Subcutaneous abdominal adipose tissue (tissue), 5 donors: ENCODE measurements around the gene KCNG3.
A peak's percentile ranks its signal among the peaks of the same experiment; 100 is the strongest.

Experiments
- H3K27ac ChIP-seq: one replicate; pipeline ENCODE4 v1.7.0; 2013; ENCODE audit warnings: low read depth, mild to moderate bottlenecking, inconsistent platforms, low read length, moderate library complexity
- H3K27me3 ChIP-seq, 5 donors: one replicate each; pipeline ENCODE4 v1.7.0; 2013; ENCODE audit warnings: low read length in 5 of 5, inconsistent platforms in 1 of 5; ENCODE audit not compliant: control insufficient read depth in 5 of 5, insufficient read depth in 4 of 5
- H3K36me3 ChIP-seq, 5 donors: one replicate each; pipeline ENCODE4 v1.7.0; 2013; ENCODE audit warnings: low read length in 5 of 5; ENCODE audit not compliant: control insufficient read depth in 5 of 5, insufficient read depth in 5 of 5
- H3K4me1 ChIP-seq, 5 donors: one replicate each; pipeline ENCODE4 v1.7.0; 2013; ENCODE audit warnings: low read length in 5 of 5, mild to moderate bottlenecking in 3 of 5, moderate library complexity in 1 of 5; ENCODE audit not compliant: control insufficient read depth in 5 of 5, insufficient read depth in 5 of 5
- H3K4me3 ChIP-seq, 5 donors: one replicate each; pipeline ENCODE4 v1.7.0; 2013; ENCODE audit warnings: low read length in 5 of 5, low read depth in 1 of 5
- H3K9ac ChIP-seq, 5 donors: one replicate each; pipeline ENCODE4 v1.7.0; 2013; ENCODE audit warnings: low read length in 5 of 5, mild to moderate bottlenecking in 4 of 5, moderate library complexity in 3 of 5
- H3K9me3 ChIP-seq, 5 donors: one replicate each; pipeline ENCODE4 v1.7.0; 2013; ENCODE audit warnings: low read length in 5 of 5; ENCODE audit not compliant: control insufficient read depth in 5 of 5
- donor health status: healthy.
- donor health status: healthy.
- donor health status: healthy.
- donor health status: healthy.
- donor health status: healthy.

KCNG3 gene, protein sequence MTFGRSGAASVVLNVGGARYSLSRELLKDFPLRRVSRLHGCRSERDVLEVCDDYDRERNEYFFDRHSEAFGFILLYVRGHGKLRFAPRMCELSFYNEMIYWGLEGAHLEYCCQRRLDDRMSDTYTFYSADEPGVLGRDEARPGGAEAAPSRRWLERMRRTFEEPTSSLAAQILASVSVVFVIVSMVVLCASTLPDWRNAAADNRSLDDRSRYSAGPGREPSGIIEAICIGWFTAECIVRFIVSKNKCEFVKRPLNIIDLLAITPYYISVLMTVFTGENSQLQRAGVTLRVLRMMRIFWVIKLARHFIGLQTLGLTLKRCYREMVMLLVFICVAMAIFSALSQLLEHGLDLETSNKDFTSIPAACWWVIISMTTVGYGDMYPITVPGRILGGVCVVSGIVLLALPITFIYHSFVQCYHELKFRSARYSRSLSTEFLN

DNA sequence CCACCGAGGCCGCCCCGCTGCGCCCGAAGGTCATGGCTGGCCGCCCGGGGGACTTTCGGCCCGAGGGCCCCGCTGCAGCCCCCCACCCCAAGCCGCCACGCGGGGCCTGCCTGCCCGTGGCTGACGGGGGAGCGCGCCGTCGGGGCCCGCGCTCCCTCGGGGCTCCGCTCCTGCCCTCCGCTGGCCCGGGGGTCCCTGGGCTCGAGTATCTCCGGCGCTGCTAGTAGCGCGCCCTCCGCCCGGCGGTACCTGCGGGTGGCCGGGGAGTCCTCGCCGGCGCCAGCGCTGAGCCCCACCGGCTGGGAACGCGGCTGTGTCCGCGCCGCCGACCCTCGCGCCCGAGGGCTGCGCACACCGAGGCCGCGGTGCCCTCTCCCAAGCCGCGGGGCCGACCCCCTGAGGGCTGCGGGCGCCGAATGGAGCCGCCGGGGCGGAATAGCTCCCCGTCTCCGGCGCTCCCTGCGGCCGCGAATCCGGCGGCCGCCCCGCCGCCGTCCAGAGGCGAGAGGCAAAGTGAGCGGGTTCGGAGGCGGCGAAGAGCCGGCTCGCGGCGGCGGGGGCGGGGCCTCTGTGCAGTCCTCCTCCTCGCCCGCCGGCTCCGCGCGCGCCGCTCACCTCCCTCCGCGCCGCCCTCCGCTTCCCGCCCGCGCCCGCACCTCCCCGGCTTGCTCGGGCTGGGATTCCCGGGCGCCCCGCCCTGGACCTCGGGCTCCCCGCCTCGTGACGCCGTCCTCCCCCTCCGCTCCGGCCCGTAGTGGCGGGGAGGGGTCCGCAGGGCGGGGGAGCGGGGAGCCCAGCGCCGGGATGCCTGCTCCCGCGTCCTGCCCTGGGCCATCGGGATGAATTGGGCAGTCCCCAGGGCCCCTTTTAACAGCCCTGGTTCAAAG, at the start of gene KCNG3:
TSS of gene KCNG3 (minus strand) at position 515 of the 887 bp plus-strand sequence. CDS start at position 34, 481 bp downstream.
- H3K27me3 ChIP-seq: peaks cover 9 to 19% (median 13%) of the 10 kb centered on the region in 5 donors
- H3K4me3 ChIP-seq: peak within 1 kb of the TSS; percentile 55 to 72 (median 63)
- H3K9ac ChIP-seq: peak within 1 kb of the TSS; percentile 21 to 63 (median 30)
- H3K9me3 ChIP-seq: no peaks in the 10 kb centered on the region
- no peak within 1 kb of the TSS for H3K27ac ChIP-seq
- H3K36me3 ChIP-seq: no peaks in the 10 kb centered on the region
- peaks cover 3 to 20% (median 16%) of the 10 kb centered on the region in 5 donors for H3K4me1 ChIP-seq

DNA sequence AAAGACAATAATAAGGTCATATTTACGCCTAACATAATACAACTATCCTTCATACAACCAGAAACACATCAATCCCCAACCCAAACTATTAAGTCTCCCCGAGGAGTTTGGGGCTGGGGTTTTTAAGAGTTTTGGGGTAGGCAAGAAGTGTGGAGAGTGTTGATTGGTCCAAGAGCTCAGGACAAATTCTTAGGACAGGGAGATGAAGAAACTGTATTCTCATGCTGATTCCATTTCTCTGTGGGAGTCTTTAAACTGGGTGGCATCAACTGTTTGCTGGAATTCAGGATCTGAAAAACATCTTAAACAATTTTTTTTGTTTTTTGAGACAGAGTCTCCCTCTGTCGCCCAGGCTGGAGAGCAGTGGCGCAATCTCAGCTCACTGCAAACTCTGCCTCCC, 49.1 kb upstream of the KCNG3 start:
- Histone ChIP-seq H3K9ac (no peak overlapping the region), H3K4me1 (peaks cover 0 to 5% (median 0%) of the 10 kb centered on the region in 5 donors), H3K4me3 (no peak overlapping the region), H3K9me3 (no peaks in the 10 kb centered on the region), H3K36me3 (no peaks in the 10 kb centered on the region), H3K27ac (no peak overlapping the region), H3K27me3 (no peaks in the 10 kb centered on the region)

DNA sequence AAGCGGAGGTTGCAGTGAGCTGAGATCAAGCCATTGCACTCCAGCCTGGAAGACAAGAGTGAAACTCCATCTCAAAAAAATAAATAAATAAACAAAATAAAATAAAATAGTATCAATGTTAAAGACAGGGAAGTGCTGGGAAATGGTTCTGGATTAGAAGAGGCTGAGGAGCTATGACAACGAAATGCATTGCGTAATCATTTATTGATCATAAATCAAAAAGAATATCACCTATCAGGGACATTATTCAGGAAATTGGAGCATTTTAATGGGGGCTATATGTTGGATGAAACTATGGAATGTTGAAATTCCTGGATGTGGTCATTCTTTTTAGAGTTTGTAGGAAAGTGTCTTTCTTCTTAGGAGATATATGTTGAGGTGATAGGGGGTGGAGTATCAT, 43.7 kb upstream of the KCNG3 start:
- Histone ChIP-seq H3K27me3 (no peaks in the 10 kb centered on the region), H3K9me3 (no peaks in the 10 kb centered on the region), H3K4me3 (no peak overlapping the region), H3K27ac (no peak overlapping the region), H3K4me1 (no peaks in the 10 kb centered on the region), H3K36me3 (no peaks in the 10 kb centered on the region), H3K9ac (no peak overlapping the region)

DNA sequence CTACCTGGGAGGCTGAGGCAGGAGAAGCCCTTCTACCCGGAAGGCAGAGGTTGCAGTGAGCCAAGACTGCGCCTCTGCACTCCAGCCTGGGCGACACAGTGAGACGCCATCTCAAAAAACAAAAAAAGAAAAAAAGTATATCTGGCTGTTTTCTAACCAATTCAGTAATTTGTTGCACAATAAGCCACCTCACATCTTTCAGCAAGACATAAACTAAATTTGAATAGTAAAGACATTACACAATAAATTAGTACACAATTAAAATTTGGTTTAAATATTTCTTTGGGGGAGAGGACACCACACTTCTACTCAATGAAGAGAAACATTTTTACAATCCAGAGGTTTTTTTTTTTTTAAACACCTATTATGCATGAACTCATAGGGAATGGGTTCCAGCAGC, 38.6 kb upstream of the KCNG3 start:
- Histone ChIP-seq H3K4me3 (no peak overlapping the region), H3K36me3 (no peaks in the 10 kb centered on the region), H3K9me3 (no peaks in the 10 kb centered on the region), H3K27me3 (no peaks in the 10 kb centered on the region), H3K4me1 (no peaks in the 10 kb centered on the region), H3K9ac (no peak overlapping the region), H3K27ac (no peak overlapping the region)

DNA sequence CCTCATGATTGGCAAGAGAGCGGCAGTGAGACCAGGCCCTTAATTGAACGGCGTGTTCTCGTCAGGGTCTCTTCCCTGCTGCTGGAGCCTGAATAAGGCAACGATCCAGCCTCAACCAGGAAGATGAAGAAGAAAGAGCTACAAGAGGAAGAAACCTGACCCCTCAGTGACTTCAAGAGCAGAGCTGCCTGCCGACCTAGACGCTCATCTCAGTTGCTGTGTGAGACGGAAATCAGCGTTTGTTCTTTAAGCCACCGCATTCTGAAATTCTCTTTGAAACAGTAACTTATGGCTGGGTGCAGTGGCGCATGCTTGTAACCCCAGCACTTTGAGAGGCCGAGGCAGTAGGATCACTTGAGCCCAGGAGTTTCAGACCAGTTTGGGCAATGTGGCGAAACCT, 29.6 kb upstream of the KCNG3 start:
- Histone ChIP-seq H3K27ac (no peak overlapping the region), H3K9me3 (no peaks in the 10 kb centered on the region), H3K9ac (no peak overlapping the region), H3K4me3 (no peak overlapping the region), H3K27me3 (no peaks in the 10 kb centered on the region), H3K36me3 (no peaks in the 10 kb centered on the region), H3K4me1 (no peaks in the 10 kb centered on the region)

DNA sequence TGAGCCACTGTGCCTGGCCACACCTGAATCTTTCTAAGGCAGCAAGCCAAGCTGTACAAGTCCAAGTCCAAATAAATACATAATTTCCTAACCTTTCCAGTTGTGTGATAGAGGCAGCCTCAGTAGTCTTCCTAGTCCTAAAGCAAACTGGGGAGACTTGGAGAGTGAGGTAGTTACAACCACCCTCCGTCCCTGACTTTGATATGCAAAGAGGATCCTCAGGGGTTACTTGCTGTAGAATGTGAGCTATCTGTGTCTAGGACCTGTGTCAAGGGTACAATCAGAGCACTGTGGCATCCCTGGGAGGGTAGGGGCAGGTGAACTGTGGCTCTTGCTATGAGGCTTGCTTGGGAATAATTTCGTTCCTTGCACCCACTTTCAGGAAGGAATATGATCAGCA, 28.3 kb upstream of the KCNG3 start:
- Histone ChIP-seq H3K27me3 (no peaks in the 10 kb centered on the region), H3K9ac (no peak overlapping the region), H3K36me3 (no peaks in the 10 kb centered on the region), H3K9me3 (no peaks in the 10 kb centered on the region), H3K27ac (no peak overlapping the region), H3K4me3 (no peak overlapping the region), H3K4me1 (no peaks in the 10 kb centered on the region)

DNA sequence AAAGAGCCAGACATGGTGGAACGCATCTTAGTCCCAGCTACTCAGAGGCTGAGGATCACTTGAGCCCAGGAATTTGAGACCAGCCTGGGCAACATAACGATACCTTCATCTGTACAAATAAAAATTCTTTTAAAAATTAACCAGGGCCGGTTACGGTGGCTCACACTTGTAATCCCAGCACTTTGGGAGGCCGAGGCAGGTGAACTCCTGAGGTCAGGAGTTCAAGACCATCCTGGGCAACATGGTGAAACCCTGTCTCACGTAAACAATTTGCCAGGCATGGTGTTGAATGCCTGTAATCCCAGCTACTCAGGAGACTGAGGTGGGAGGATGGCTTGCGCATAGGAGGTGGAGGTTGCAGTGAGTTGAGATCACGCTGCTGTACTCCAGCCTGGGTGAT, 25.8 kb upstream of the KCNG3 start:
- H3K9me3 ChIP-seq: no peaks in the 10 kb centered on the region
- no peaks in the 10 kb centered on the region for H3K27me3 ChIP-seq
- H3K36me3 ChIP-seq: no peaks in the 10 kb centered on the region
- H3K4me1 ChIP-seq: no peaks in the 10 kb centered on the region
- H3K27ac ChIP-seq: no peak overlapping the region
- H3K9ac ChIP-seq: no peak overlapping the region
- H3K4me3 ChIP-seq: no peak overlapping the region

DNA sequence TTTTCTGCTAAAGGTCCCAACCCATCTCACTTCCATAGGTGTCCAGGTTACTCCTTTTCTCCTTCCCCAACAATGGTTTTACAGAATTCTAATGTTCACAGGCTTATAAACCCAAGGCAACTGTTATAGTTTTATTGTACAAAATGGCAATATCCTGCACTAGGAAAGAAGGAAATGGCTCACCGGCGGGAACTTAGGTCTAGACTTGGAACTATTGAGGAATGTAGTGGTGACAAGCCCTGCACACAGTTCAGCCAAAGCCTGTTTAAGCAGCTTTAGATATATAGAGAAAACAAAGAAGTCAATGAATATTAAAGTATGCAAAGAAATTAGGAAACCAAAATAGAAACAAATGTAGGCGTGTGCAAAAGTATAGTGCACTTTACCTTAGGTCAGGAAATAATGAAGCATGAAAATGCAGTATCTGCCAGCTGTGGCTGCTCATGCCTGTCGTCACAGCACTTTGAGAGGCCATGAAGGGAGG, 22.7 kb upstream of the KCNG3 start:
- H3K9me3 ChIP-seq: no peaks in the 10 kb centered on the region
- H3K4me1 ChIP-seq: no peaks in the 10 kb centered on the region
- no peak overlapping the region for H3K4me3 ChIP-seq
- H3K36me3 ChIP-seq: no peaks in the 10 kb centered on the region
- no peaks in the 10 kb centered on the region for H3K27me3 ChIP-seq
- no peak overlapping the region for H3K9ac ChIP-seq
- H3K27ac ChIP-seq: no peak overlapping the region

DNA sequence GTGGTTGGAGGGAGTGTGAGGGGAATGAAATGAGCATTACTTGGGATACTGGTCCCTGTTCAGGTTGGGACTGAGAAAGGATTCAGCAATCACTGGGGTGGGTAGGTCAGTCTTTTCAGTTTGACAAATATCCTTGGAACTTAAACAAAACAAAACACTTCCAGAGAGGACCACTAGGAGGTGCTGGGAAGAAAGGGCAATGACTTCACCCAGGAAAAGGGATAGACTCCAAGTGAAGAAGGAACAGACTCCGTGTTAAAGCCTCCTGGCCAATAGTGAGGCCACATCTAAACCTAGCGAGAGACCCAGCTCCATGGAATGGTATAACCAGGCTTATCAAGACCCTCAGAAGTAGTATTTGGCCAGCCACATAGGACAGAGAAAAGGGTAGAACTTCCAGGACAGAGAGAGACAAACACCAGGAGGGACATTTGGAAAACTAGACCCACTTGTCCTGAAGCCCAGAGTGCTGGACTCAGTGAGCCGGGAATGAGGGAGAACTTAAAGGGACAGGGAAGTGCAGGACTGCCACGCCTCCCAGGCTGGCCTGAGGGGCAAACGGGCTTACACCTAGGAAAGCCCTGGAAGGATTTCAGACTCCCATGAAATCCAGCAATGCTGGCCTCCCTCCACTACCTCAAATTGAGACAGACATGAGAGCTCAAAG, 19.6 kb upstream of the KCNG3 start:
- Histone ChIP-seq H3K4me3 (no peak overlapping the region), H3K27me3 (no peaks in the 10 kb centered on the region), H3K27ac (no peak overlapping the region), H3K9ac (no peak overlapping the region), H3K4me1 (no peaks in the 10 kb centered on the region), H3K36me3 (no peaks in the 10 kb centered on the region), H3K9me3 (no peaks in the 10 kb centered on the region)
